Measurements from ENCODE around the gene PPP2CA. TPM values are rescaled to one million over a fixed set of nuclear protein-coding genes. Genes with fewer than 3 reads are reported as not detected.

PPP2CA gene
- total and polyA plus RNA-seq, 2 of the 4 experiments (the other 2 are of a cell fraction), result 70.6 to 73.6 TPM

GRCh38 chr5:134176511-134177368 is 49.1 kb downstream of the PPP2CA start, which contains the start of gene SKP1 (continued):
- TF ChIP-seq FOS (IDR thresholded peaks at IDR 0.05; ENCODE audit: low read depth, low read length) (no peak), SMC3 (IDR thresholded peaks at IDR 0.05; ENCODE audit: low read depth, low read length) (no peak), MAZ (IDR thresholded peaks at IDR 0.05; ENCODE audit: borderline replicate concordance, low read depth, low read length) (no peak)

- no peak overlapping the region for H4K91ac ChIP-seq (ENCODE audit: insufficient read depth, low read depth, low read length)
- 0 out of 2 replicates have a peak overlapping the region, but pooled peaks have one; percentile 10 for H3K18ac ChIP-seq (ENCODE audit: low read depth, low read length)
- H2AK9ac ChIP-seq (replicated peaks; ENCODE audit: low read depth, low read length, poor library complexity), result peak overlapping the region; percentile 98
- H3K9ac ChIP-seq (ENCODE audit: low read depth, low read length), result peak overlapping the region; percentile 95
- dilution Hi-C loops (cut with HindIII; ENCODE audit: low sequenced_read_pairs, unreplicated experiment), result no loop called here
- peaks cover 12 to 36% of the 10 kb centered on the region in 2 experiments for H3K79me1 ChIP-seq (ENCODE audit: low read depth in 1 of 2, low read length in 2 of 2)
- peak overlapping the region; percentile 98 for H2AFZ ChIP-seq (replicated peaks; ENCODE audit: low read length, poor library complexity)
- 0% methylated on average over 12 of the region's 31 CpGs; no CpG with 5 or more reads in 1 of the 2 experiments for WGBS, 2 experiments (ENCODE audit: extremely low coverage in 2 of 2, insufficient read length in 1 of 2)
- peak overlapping the region; percentile 77 for H3K14ac ChIP-seq (replicated peaks; ENCODE audit: low read depth, low read length)
- peak overlapping the region; percentile 95 for H3K4ac ChIP-seq (ENCODE audit: low read depth, low read length)
- peak overlapping the region; percentile 70; the same call in 1 of the 2 replicates for H3K56ac ChIP-seq (ENCODE audit: extremely low read depth, insufficient read depth, low read length)
- peak overlapping the region; percentile 92 for H3K4me3 ChIP-seq (ENCODE audit: insufficient read depth, low read depth, low read length)
- ChIA-PET POLR2A (ENCODE audit: unreplicated experiment) (no interaction called here), CTCF (interaction anchor here (1.7 kb wide), 1 partner anchor 411 kb away, joined by 5 read pairs; no protein-coding TSS in a partner anchor)
- H3K4me1 ChIP-seq (ENCODE audit: control insufficient read depth, insufficient read depth, low read length), result no peaks in the 10 kb centered on the region; the same call in 1 of the 2 replicates
- H3K27me3 ChIP-seq (ENCODE audit: control insufficient read depth, insufficient read depth, low read length), result no peaks in the 10 kb centered on the region
- peaks cover 16% of the 10 kb centered on the region for H3K36me3 ChIP-seq (ENCODE audit: control insufficient read depth, insufficient read depth, low read length)
- H2BK20ac ChIP-seq (ENCODE audit: low read depth, low read length), result no peak overlapping the region
- H4K8ac ChIP-seq (ENCODE audit: low read depth in 2 of 2, low read length in 2 of 2), result no peak overlapping the region
- peak overlapping the region; percentile 57; the same call in 1 of the 2 replicates for H3K23ac ChIP-seq (ENCODE audit: low read depth, low read length)
- peak overlapping the region; percentile 94 for H3K27ac ChIP-seq (ENCODE audit: insufficient read depth, low read length)
- peaks cover 8% of the 10 kb centered on the region; the same call in 1 of the 2 replicates for H3K9me1 ChIP-seq (ENCODE audit: insufficient read depth, low read length)
- peak; percentile 25 for DNase-seq
- no peak overlapping the region for H2BK15ac ChIP-seq (ENCODE audit: low read depth, low read length)
- in situ Hi-C loops (cut with MboI; ENCODE audit: low sequenced_read_pairs), result no loop called here
- ATAC-seq (ENCODE audit: low read depth), result peak; percentile 6
- H2BK5ac ChIP-seq (ENCODE audit: low read depth, low read length, poor library complexity, severe bottlenecking), result peak overlapping the region; percentile 90
- H4K5ac ChIP-seq (ENCODE audit: low read depth, low read length), result peak overlapping the region; percentile 2; the same call in 1 of the 2 replicates
- peak overlapping the region; percentile 84 for H3K4me2 ChIP-seq (ENCODE audit: low read depth, low read length)
- H4K20me1 ChIP-seq (ENCODE audit: insufficient read depth, low read length), result peaks cover 49% of the 10 kb centered on the region
- BruUV-seq (replicated peaks), result TSS peak; percentile 64
- H2AK5ac ChIP-seq (ENCODE audit: low read depth, low read length), result peak overlapping the region; percentile 23; the same call in 1 of the 2 replicates
- H2BK120ac ChIP-seq (ENCODE audit: low read depth, low read length), result no peak overlapping the region
- no peaks in the 10 kb centered on the region for H3K9me3 ChIP-seq (ENCODE audit: control insufficient read depth, insufficient read depth, low read length)
- intact Hi-C loops (cut with micrococcal nuclease), result loop anchor here (1.0 to 2.0 kb wide), 2 partner anchors 49 to 137 kb away; no protein-coding TSS in a partner anchor
- TF ChIP-seq CHD1 (IDR thresholded peaks at IDR 0.05; ENCODE audit: low read depth, low read length) (no peak), RCOR1 (IDR thresholded peaks at IDR 0.05; ENCODE audit: insufficient replicate concordance, low read length) (no peak), RFX5 (IDR thresholded peaks at IDR 0.05; ENCODE audit: low read depth, low read length) (no peak), BHLHE40 (IDR thresholded peaks at IDR 0.05; ENCODE audit: low read depth, low read length) (no peak), FOS (IDR thresholded peaks at IDR 0.05; ENCODE audit: low read depth, low read length) (no peak), MAZ (IDR thresholded peaks at IDR 0.05; ENCODE audit: borderline replicate concordance, low read depth, low read length) (no peak), RAD21 (IDR thresholded peaks at IDR 0.05; ENCODE audit: low read length) (no peak), MAFK (IDR thresholded peaks at IDR 0.05; ENCODE audit: low read depth, low read length) (no peak), MXI1 (IDR thresholded peaks at IDR 0.05; ENCODE audit: borderline replicate concordance, low read depth, low read length) (no peak), ELK1 (IDR thresholded peaks at IDR 0.05; ENCODE audit: borderline replicate concordance, low read depth, low read length) (no peak)
- TF ChIP-seq, protein P1, sequence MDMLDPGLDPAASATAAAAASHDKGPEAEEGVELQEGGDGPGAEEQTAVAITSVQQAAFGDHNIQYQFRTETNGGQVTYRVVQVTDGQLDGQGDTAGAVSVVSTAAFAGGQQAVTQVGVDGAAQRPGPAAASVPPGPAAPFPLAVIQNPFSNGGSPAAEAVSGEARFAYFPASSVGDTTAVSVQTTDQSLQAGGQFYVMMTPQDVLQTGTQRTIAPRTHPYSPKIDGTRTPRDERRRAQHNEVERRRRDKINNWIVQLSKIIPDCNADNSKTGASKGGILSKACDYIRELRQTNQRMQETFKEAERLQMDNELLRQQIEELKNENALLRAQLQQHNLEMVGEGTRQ (IDR thresholded peaks at IDR 0.05; ENCODE audit: low read depth, low read length), result no peak
Observed at GRCh38 chr5:134175921-134176510, 49.9 kb downstream of the PPP2CA start.

Data from IMR-90 (cell line).